Measurements from ENCODE around the gene CAMK1D. TPM values are rescaled to one million over a fixed set of nuclear protein-coding genes. Genes with fewer than 3 reads are reported as not detected.

The CAMK1D gene
- total and polyA plus RNA-seq, 10 of the 15 experiments (the other 5 are each of a cell fraction or from before 2014, with no cell fraction given) = 2.1 to 35.5 (median 14.7) TPM

GRCh38 chr10:12550994-12551393 is 201.6 kb downstream of the CAMK1D start:
- no peak overlapping the region for H3K9ac ChIP-seq (ENCODE audit: control insufficient read depth, insufficient read depth, low read length)
- no peak overlapping the region for H2AFZ ChIP-seq (ENCODE audit: control insufficient read depth, low read depth, low read length)
- BruUV-seq (replicated peaks) = no TSS peak
- intact Hi-C loops (cut with micrococcal nuclease; ENCODE audit: unreplicated experiment) (no loop called here), in situ Hi-C loops (cut with MboI) (no loop called here)
- RAD21 ChIA-PET (ENCODE audit: unreplicated experiment) = no interaction called here
- whole genome bisulfite sequencing (ENCODE audit: insufficient coverage, insufficient replicate concordance, low lambda C conversion rate, missing lambda C conversion rate) = over 99% methylated on average over 8 of the region's 8 CpGs
- ATAC-seq = no peak
- no peak for DNase-seq (ENCODE audit: low read depth, low spot score)
- H3K9me3 ChIP-seq (replicated peaks; ENCODE audit: control insufficient read depth, insufficient read depth, low read length) = no peaks in the 10 kb centered on the region; the same call in 2 of the 3 replicates
- no peaks in the 10 kb centered on the region for H4K20me1 ChIP-seq (ENCODE audit: control insufficient read depth, insufficient read depth)
- no peaks in the 10 kb centered on the region for H3K79me2 ChIP-seq (ENCODE audit: control insufficient read depth, insufficient read depth, low read length)
- no peak overlapping the region for H3K4me2 ChIP-seq (ENCODE audit: control insufficient read depth, insufficient read depth)
- SMC1A ChIA-PET (ENCODE audit: uncharacterized antibody, unreplicated experiment) = no interaction called here
- no peaks in the 10 kb centered on the region; a peak in 2 of 4 replicates for H3K36me3 ChIP-seq (ENCODE audit: control insufficient read depth in 2 of 2, insufficient read depth in 2 of 2, low read length in 1 of 2)
- no peaks in the 10 kb centered on the region for H3K4me1 ChIP-seq (ENCODE audit: control insufficient read depth, insufficient read depth, low read length)
- POLR2A ChIA-PET = no interaction called here
- no peaks in the 10 kb centered on the region for H3K27me3 ChIP-seq (replicated peaks in 1 of 2; ENCODE audit: control insufficient read depth in 2 of 2, insufficient read depth in 2 of 2, low read length in 1 of 2)
- no peak overlapping the region for H3K4me3 ChIP-seq
- FAIRE-seq = no peak
- CTCF ChIA-PET = no interaction called here
- no peak overlapping the region for H3K27ac ChIP-seq (ENCODE audit: control insufficient read depth, insufficient read depth)
- no peak for TF ChIP-seq RELA (IDR thresholded peaks at IDR 0.05; ENCODE audit: borderline replicate concordance, partially characterized antibody)
- TF ChIP-seq IRF5 (IDR thresholded peaks at IDR 0.05; ENCODE audit: borderline replicate concordance) = no peak
- no peak for TF ChIP-seq NFYB (IDR thresholded peaks at IDR 0.05; ENCODE audit: insufficient read depth, low read depth, low read length)
- TF ChIP-seq NRF1 (conservative IDR thresholded peaks at IDR 0.05; ENCODE audit: low read depth, low read length) = no peak
- TF ChIP-seq CHD4 (IDR thresholded peaks at IDR 0.05) = no peak
- TF ChIP-seq IRF4 (IDR thresholded peaks at IDR 0.05; ENCODE audit: low read depth, low read length) = no peak

- no peak overlapping the region for H2AFZ ChIP-seq (ENCODE audit: control insufficient read depth, low read depth, low read length)
These were observed 206.7 kb downstream of the CAMK1D start for GRCh38 chr10:12556039-12556438.

More at GRCh38 chr10:12556039-12556438, 206.7 kb downstream of the CAMK1D start:
- intact Hi-C loops (cut with micrococcal nuclease; ENCODE audit: unreplicated experiment) (no loop called here), in situ Hi-C loops (cut with MboI) (no loop called here)
- DNase-seq (ENCODE audit: low read depth, low spot score) = no peak
- Histone ChIP-seq H3K79me2 (ENCODE audit: control insufficient read depth, insufficient read depth, low read length) (no peaks in the 10 kb centered on the region), H3K27ac (ENCODE audit: control insufficient read depth, insufficient read depth) (no peak overlapping the region), H3K36me3 (ENCODE audit: control insufficient read depth in 2 of 2, insufficient read depth in 2 of 2, low read length in 1 of 2) (no peaks in the 10 kb centered on the region; a peak in 2 of 4 replicates), H3K27me3 (replicated peaks in 1 of 2; ENCODE audit: control insufficient read depth in 2 of 2, insufficient read depth in 2 of 2, low read length in 1 of 2) (no peaks in the 10 kb centered on the region), H3K4me2 (ENCODE audit: control insufficient read depth, insufficient read depth) (no peak overlapping the region), H3K4me1 (ENCODE audit: control insufficient read depth, insufficient read depth, low read length) (no peaks in the 10 kb centered on the region), H3K9me3 (replicated peaks; ENCODE audit: control insufficient read depth, insufficient read depth, low read length) (no peaks in the 10 kb centered on the region), H4K20me1 (ENCODE audit: control insufficient read depth, insufficient read depth) (no peaks in the 10 kb centered on the region), H3K9ac (ENCODE audit: control insufficient read depth, insufficient read depth, low read length) (no peak overlapping the region), H3K4me3 (no peak overlapping the region)
- no peak for TF ChIP-seq CHD1 (IDR thresholded peaks at IDR 0.05; ENCODE audit: low read depth, low read length)
- TF ChIP-seq MLLT1 (IDR thresholded peaks at IDR 0.05) = no peak
- TF ChIP-seq STAT1 (conservative IDR thresholded peaks at IDR 0.05) = no peak
- TF ChIP-seq ZBTB11 (CRISPR knock-in tag; IDR thresholded peaks at IDR 0.05) = no peak
- no peak for TF ChIP-seq IKZF2 (IDR thresholded peaks at IDR 0.05)
- TF ChIP-seq SMARCA5 (IDR thresholded peaks at IDR 0.05) = no peak
- no TSS peak for BruUV-seq (replicated peaks)
- 54% methylated on average over 5 of the region's 5 CpGs for WGBS (ENCODE audit: insufficient coverage, insufficient replicate concordance, low lambda C conversion rate, missing lambda C conversion rate)
- POLR2A ChIA-PET = no interaction called here
- FAIRE-seq = no peak
- no peak for ATAC-seq
- RAD21 ChIA-PET (ENCODE audit: unreplicated experiment) = no interaction called here
- SMC1A ChIA-PET (ENCODE audit: uncharacterized antibody, unreplicated experiment) = no interaction called here
- CTCF ChIA-PET = interaction anchor here (0.6 kb wide), 1 partner anchor 87 kb away, joined by 3 read pairs; no protein-coding TSS in a partner anchor

Measured in GM12878 (cell line).